Ishikawa (cell line): ENCODE measurements around the gene VWF.

Experiments used
- CEBPB ChIP-seq: IDR thresholded peaks from 2 replicates; pipeline ENCODE4 v1.6.1; 2012
- CREB1 ChIP-seq: IDR thresholded peaks from 2 replicates; pipeline ENCODE4 v1.6.1; 2012; ENCODE audit warnings: low read depth
- EGR1 ChIP-seq: IDR thresholded peaks from 2 replicates; pipeline ENCODE4 v1.6.1; 2012
- NFIC ChIP-seq: IDR thresholded peaks from 2 replicates; pipeline ENCODE4 v1.6.1; 2012
- RAD21 ChIP-seq: IDR thresholded peaks from 2 replicates; pipeline ENCODE4 v1.6.1; 2012; ENCODE audit warnings: low read depth
- TAF1 ChIP-seq: IDR thresholded peaks from 2 replicates; pipeline ENCODE4 v1.6.1; 2012; ENCODE audit warnings: low read depth, mild to moderate bottlenecking
- TCF12 ChIP-seq: IDR thresholded peaks from 2 replicates; pipeline ENCODE4 v1.6.1; 2012; ENCODE audit warnings: low read depth
- ZBTB7A ChIP-seq: IDR thresholded peaks from 2 replicates; pipeline ENCODE4 v1.6.1; 2012; ENCODE audit warnings: low read depth
- TF ChIP-seq, protein P1 (sequence below): IDR thresholded peaks from 2 replicates; pipeline ENCODE4 v1.6.1; 2012
- TF ChIP-seq, protein P2 (sequence below): IDR thresholded peaks from 2 replicates; pipeline ENCODE4 v1.6.1; 2012; ENCODE audit warnings: low read depth, mild to moderate bottlenecking
- TF ChIP-seq, protein P3 (sequence below): IDR thresholded peaks from 2 replicates; pipeline ENCODE4 v1.6.1; 2012

DNA sequence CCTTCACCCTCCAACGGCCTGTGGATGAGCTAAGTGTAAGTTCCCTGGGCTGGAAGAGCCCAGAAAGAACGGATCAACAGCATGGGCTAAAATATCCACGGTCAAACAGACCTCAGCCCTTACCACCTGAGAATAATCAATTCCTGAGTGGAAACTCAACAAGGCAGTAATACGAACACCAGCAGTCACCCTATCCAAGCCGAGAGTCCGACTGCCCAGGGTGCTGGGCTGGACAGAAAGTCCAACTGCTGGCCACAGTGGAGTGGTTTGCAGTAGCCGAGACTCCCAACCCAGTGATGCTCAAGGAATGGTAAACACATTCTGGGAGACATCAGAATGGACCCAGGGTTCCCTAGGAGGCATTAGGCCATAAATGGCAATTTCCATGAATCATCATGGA is 216.2 kb downstream of the VWF start:
- TF ChIP-seq NFIC: no peak
- no peak for TF ChIP-seq TAF1
- no peak for TF ChIP-seq CREB1
- no peak for TF ChIP-seq CEBPB
- TF ChIP-seq ZBTB7A: no peak
- TF ChIP-seq, protein P1, sequence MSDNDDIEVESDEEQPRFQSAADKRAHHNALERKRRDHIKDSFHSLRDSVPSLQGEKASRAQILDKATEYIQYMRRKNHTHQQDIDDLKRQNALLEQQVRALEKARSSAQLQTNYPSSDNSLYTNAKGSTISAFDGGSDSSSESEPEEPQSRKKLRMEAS: no peak
- TF ChIP-seq EGR1: no peak
- TF ChIP-seq, protein P2, sequence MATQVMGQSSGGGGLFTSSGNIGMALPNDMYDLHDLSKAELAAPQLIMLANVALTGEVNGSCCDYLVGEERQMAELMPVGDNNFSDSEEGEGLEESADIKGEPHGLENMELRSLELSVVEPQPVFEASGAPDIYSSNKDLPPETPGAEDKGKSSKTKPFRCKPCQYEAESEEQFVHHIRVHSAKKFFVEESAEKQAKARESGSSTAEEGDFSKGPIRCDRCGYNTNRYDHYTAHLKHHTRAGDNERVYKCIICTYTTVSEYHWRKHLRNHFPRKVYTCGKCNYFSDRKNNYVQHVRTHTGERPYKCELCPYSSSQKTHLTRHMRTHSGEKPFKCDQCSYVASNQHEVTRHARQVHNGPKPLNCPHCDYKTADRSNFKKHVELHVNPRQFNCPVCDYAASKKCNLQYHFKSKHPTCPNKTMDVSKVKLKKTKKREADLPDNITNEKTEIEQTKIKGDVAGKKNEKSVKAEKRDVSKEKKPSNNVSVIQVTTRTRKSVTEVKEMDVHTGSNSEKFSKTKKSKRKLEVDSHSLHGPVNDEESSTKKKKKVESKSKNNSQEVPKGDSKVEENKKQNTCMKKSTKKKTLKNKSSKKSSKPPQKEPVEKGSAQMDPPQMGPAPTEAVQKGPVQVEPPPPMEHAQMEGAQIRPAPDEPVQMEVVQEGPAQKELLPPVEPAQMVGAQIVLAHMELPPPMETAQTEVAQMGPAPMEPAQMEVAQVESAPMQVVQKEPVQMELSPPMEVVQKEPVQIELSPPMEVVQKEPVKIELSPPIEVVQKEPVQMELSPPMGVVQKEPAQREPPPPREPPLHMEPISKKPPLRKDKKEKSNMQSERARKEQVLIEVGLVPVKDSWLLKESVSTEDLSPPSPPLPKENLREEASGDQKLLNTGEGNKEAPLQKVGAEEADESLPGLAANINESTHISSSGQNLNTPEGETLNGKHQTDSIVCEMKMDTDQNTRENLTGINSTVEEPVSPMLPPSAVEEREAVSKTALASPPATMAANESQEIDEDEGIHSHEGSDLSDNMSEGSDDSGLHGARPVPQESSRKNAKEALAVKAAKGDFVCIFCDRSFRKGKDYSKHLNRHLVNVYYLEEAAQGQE: no peak
- no peak for TF ChIP-seq TCF12
- TF ChIP-seq, protein P3, sequence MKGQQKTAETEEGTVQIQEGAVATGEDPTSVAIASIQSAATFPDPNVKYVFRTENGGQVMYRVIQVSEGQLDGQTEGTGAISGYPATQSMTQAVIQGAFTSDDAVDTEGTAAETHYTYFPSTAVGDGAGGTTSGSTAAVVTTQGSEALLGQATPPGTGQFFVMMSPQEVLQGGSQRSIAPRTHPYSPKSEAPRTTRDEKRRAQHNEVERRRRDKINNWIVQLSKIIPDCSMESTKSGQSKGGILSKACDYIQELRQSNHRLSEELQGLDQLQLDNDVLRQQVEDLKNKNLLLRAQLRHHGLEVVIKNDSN: no peak
- no peak for TF ChIP-seq RAD21
